Measurements from ENCODE around the gene ETNK1. TPM values are rescaled to one million over a fixed set of nuclear protein-coding genes. Genes with fewer than 3 reads are reported as not detected.
"Not testable (repeated sequence)": the region's sequence is repeated elsewhere in the genome, so short reads cannot be mapped to it uniquely, and the experiment has no call there.

Gene ETNK1
- polyA plus RNA-seq, 4 donors = 39.2 to 77.0 (median 76.4) TPM

DNA sequence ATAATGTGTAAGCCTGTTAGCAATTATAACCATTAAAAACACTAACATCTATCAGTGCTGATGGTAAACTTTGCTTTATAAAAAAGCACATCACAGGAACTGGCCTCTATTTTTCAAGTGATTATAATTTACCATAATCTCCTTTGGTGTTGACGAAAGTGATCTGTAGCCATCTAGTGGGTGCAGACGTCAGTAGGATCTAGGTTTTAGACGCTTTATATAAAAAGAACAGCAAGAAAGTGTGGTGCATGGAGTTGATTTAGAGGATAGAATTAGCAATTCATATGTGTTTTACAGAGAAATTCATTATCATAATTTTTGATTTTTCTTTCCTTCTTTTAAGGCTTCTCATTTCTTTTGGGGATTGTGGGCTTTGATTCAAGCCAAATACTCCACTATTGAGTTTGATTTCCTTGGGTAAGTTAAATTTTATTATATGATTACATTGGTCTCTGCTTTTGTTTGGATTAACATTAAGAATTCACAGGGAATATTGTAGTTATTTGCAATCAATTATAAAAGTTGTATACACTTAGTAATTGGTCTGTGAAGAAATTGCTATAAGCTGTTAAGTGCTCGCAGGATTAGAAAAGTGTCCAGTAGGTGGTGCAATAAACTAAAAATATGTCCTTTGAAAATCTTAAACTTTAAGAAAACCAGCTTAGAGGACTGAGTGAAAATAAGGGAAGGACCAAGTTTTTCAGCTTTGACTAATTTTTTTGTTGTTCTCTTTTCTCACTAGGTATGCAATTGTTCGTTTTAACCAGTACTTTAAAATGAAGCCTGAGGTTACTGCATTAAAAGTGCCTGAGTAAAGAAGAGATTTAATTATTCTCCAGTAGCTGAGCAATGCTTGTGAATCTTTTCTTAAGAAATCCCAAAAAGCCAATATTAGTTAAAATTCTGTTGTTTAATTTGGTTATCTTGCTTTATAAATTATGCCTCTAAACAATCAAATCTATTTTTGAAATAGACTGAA lies 59.5 kb downstream of the ETNK1 start:
- DNase-seq (ENCODE audit: low read depth in 4 of 4, low spot score in 3 of 4) = peak in 1 of 4 donors; percentile 21

DNA sequence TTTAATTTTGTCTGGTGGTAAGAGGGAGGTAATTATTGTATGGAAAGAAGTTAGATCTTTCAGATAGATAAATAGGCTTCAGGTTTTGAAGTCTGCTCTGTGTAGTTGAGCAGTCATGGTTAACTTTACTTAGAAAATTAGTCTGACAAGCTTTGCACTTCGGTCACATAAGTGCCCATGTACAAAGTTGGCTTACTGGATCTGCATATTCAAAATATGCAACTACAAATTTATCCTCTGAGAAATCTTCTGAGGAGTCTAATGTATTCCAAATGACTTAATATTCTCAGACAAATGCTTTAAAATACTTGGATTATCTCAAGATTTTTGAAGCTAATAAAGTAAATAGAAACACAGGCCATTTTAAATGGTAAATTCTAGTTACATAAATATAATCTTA lies 61.2 kb downstream of the ETNK1 start:
- no peak for DNase-seq (ENCODE audit: low read depth in 4 of 4, low spot score in 3 of 4)

DNA sequence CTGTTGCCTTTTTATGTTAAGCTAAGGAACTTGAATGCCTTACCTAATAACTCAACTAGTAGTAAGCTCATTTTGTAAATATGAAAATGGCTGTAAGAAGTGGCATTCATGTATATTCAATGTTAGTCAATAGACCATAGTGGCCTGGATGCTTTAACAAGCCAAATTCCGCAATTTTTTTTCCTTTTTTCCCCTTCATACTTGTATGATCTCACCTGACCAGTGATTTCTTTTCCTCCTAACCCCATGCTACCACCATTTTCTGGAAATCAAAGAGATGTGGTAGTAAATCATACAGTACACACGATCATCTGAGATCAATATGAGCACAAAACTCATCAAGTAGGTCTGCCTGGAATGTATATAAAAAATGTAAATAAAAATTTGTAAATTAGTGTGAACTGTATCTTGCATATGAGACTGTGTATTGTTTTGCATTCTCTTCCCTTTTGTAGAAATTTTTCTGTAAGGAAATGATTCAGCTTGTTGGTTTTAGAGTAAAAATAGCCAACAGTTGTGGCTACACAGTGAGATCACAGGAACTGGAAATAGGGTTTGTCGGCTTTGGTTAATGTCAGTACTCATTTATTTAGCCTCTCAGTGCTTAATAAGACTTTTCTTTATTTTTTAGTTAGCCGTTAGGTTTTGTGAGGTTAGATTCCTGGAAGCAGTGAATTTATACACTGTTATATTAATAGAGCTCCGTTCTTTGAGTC lies 62.5 kb downstream of the ETNK1 start:
- no peak for DNase-seq (ENCODE audit: low read depth in 4 of 4, low spot score in 3 of 4)

DNA sequence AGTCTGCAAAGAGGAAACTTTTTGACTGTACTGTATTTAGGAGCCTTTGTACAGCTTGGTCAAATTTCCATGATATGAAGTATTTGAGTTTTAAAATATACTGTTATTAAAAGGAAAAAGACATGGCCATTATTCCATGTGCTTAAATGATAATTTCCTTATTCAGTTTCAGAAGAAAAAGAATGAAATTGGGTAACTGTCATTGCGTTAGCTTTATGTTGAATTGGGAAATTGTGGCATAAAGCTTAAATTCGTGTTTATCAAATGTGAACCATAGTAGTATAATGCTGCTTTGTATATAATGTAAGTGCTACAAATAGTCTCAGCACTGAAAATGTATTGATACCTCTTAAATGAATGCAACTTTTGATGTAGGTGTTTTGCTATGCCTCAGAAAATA lies 64.9 kb downstream of the ETNK1 start:
- no peak for DNase-seq (ENCODE audit: low read depth in 4 of 4, low spot score in 3 of 4)

DNA sequence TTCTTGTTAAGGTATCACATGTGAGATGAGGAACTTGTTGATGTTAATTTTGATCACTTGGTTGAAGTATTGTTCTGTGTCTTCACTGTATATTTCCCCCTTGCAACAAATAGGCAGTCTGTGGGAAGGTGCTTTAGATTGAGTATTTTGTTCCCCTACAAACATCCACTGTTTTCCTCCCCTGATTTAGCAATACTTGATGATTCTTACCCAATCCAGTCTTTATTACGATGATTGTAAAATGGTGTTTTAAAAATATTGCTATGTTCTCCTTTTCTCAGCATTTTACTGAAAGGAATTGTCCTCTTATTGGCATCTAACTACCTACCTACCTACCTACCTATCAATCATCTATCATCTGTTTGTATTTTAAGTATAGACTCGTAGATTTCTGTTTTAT lies 66.3 kb downstream of the ETNK1 start:
- DNase-seq (ENCODE audit: low read depth in 4 of 4, low spot score in 3 of 4) = no peak

DNA sequence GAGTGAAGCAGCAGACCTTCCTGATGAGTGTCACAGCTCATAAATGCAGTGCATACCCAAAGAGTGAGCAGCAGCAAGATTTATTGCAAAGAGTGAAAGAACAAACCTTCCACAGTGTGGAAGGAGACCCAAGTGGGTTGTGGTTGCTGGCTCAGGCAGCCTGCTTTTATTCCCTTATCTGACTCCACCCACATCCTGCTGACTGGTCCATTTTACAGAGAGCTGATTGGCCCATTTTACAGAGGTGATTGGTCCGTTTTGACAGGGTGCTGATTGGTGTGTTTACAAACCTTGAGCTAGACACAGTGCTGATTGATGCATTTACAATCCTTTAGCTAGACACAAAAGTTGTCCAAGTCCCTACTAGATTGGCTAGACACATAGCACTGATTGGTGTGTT lies 67.5 kb downstream of the ETNK1 start:
- DNase-seq (ENCODE audit: low read depth in 4 of 4, low spot score in 3 of 4) = not testable (repeated sequence)

DNA sequence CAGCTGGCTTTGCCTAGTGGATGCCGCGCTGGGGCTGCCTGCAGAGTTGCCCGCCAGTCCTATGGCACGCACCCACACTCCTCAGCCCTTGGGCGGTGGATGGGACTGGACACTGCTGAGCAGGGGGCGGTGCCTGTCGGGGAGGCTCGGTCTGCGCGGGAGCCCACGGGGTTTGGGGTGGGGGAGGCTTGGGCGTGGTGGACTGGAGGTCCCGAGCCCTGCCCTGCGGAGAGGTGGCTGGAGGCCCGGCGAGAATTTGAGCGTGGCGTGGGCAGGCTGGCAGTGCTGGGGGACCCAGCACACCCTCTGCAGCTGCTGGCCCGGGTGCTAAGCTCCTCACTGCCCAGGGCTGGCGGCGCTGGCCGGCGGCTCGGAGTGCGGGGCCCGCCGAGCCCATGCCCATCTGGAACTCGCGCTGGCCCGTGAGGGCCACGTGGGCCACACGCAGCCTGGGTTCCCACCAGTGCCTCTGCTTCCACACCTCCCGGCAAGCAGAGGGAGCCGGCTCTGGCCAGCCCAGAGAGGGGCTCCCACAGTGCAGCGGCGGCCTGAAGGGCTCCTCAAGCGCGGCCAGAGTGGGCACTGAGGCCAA lies 68.1 kb downstream of the ETNK1 start:
- DNase-seq (ENCODE audit: low read depth in 4 of 4, low spot score in 3 of 4) = no peak

DNA sequence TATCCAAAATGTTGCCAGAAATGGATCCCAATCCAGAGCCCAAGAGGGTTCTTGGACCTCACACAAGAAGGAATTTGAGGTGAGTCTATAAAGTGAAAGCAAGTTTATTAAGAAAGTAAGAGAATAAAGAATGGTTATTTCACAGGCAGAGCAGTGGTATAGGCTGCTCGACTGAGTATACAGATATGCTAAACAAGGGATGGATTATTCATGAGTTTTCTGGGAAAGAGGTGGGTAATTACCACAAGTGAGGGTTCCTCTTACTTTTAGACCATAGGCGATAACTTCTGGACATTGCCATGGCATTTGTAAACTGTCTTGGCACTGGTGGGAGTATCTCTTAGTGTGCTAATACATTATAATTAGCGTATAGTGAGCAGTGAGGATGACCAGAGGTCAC lies 73.6 kb downstream of the ETNK1 start:
- no peak for DNase-seq (ENCODE audit: low read depth in 4 of 4, low spot score in 3 of 4)

DNA sequence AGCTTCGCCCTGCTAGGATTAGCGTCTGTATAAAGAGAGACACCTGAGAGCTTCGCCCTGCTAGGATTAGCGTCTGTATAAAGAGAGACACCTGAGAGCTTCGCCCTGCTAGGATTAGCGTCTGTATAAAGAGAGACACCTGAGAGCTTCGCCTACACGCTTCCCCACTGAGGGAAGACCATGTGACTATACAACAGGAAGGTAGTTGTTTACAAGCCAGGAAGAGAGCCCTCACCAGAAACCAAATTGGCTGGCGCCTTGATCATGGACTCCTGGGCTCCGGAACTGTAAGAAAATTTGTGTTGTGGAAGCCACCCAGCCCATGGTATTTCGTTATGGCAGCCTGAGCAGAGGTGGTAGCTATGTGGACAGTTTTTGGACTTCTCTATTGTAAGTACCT lies 74.7 kb downstream of the ETNK1 start:
- DNase-seq (ENCODE audit: low read depth in 4 of 4, low spot score in 3 of 4) = not testable (repeated sequence)

DNA sequence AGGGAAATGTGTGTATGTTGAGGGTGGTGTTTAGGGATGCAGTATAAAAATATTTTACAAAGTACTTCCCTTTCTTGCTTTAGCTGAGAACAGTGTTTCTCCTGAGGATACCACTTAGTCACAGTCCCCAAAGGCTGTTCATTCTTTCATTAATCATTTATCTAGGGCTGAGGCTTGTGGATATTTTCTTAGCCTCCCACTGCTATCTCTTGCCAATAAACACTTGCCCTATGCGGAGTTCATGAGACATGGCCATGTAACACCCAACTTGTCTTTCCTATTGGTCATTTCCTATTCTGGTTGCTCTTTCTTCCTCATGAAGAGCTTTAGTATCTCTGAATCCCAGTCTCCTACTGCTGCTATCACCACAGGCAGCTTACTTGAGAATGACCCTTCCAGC lies 75.1 kb downstream of the ETNK1 start:
- DNase-seq (ENCODE audit: low read depth in 4 of 4, low spot score in 3 of 4) = no peak

DNA sequence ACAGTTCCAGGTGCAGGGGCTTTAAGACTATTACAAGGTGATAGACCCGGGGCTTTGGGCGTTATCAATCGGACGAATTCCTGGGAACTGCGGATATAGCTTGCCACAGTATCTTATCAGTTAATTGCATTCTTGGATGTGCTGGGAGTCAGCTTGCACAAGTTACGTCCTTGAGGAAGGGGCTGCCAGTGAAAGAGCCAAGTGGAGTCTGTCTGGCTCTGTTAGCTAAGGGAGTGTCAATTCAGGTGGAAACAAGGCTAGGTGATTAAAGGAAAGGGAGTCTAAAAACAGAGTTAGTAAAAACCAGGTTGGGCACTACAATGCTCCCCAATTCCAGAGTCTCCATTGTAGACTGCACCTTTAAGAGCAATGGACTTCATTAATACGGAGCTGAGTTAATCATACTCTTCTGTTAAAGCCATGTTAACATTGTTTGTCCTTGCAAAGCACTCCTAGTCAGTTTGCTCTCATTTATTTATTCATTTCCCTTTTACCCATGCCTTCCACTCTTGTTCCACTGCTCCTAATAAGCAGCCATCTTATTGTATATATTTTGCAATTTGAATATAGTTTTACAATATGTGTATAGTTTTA lies 76.3 kb downstream of the ETNK1 start:
- DNase-seq (ENCODE audit: low read depth in 4 of 4, low spot score in 3 of 4) = not testable (repeated sequence)

DNA sequence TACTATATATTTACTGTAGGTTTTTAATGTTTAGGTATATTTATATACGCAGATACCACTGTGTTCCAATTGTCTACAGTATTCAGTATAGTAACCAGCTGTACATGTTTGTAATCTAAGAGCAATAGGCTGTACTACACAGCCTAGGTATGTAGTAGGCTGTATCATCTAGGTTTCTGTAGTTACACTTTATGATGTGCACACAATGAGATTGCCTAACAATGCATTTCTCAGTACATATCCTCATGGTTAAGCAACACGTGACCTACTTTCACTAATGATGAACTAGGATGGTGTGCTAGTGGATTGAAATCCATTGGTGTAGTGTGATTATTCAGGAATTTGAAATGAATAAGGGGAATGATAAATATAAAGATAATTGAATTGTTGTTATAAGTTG lies 77.7 kb downstream of the ETNK1 start:
- DNase-seq (ENCODE audit: low read depth in 4 of 4, low spot score in 3 of 4) = no peak

DNA sequence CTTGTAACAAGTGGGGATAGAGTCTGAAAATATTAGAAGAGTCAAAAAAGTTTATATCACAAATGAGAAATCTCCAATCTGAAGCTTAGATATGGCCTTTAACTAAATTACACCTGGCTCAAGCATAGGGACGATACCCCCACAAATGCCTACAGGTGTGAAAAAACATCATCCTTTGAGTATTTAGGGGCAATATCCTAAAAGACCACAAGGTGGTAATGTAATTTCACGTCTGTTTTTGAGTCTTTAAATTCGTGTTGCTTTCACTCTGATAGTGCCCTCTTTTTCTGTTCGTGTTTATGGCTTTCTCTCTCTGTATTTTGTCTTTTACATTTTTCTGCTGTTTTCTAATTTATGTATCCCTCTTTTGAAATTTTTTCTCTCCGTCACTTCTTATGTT lies 84.3 kb downstream of the ETNK1 start:
- DNase-seq (ENCODE audit: low read depth in 4 of 4, low spot score in 3 of 4) = no peak

DNA sequence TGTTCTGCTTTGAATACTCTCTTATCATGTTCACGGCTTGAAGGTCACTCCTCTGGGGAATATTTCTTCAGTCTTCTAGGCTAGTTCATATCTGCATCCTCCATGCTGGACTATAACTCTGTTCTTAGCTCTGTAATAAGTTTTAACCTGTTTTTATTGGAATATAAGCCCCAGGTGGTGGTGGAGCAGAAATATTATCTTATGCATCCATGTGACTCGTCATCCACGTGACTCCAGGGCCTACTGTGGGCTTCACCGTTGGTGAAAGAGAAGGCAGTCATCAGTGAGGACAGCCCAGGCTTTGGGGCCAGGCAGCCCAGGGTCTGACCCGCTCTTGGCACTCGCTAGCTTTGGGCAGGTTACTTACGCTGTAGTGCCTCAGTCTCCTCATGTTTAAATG lies 87.1 kb downstream of the ETNK1 start:
- DNase-seq (ENCODE audit: low read depth in 4 of 4, low spot score in 3 of 4) = no peak

DNA sequence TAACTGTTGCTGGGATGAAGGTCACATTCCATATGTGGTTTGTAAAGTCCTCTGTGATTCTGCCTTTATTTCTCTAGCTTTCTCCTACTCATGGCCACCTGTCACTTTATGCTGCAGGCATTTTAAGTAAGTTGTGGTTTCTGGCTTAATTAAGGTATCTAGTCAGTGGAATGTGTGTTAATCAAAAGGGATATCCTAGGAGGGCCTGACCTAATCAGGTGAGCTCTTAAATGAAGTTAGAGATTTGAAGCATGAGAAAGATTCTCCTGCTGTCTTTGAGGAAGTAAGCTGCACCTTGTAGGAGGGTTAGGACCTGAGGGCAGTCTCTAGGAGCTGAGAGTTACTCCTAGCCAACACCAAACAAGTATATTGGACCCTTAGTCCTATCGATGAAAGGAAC lies 90.3 kb downstream of the ETNK1 start:
- no peak for DNase-seq (ENCODE audit: low read depth in 4 of 4, low spot score in 3 of 4)

DNA sequence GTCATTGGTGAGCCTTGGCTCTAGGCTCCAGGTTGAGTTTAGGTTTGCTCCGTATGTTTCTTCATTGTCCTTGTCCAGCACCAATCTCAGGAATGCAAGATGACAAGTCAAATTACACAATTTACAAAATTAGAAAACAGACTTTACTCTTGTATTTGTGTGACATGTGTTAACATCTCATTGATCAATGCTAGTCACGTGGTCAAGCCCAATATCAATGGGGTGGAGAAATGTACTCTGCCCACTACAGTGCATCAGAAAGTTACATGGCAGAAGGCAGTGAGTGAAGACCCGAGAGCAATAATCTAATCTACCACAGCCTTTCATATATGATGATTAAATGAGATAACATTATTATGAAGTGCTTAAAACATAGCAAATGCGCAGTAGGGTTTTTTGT lies 94.8 kb downstream of the ETNK1 start:
- no peak for DNase-seq (ENCODE audit: low read depth in 4 of 4, low spot score in 3 of 4)

DNA sequence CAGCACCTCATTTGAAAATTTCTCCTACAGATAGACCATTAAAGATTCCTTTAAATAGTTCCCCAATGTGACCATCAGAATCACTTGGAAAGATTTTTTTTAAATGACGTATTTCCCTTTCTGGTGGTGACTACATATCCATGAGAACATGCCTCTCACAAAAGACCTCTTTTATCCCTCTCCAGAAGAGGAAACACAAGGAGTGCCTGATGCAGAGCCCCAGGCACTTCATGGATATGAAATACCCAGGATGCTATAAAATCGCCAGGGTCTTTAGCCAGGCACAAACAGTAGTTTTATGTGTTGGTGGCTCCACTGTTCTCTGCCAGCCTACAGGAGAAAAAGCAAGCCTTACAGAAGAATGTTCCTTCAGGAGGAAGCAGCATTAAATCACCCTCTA lies 97.1 kb downstream of the ETNK1 start:
- no peak for DNase-seq (ENCODE audit: low read depth in 4 of 4, low spot score in 3 of 4)

DNA sequence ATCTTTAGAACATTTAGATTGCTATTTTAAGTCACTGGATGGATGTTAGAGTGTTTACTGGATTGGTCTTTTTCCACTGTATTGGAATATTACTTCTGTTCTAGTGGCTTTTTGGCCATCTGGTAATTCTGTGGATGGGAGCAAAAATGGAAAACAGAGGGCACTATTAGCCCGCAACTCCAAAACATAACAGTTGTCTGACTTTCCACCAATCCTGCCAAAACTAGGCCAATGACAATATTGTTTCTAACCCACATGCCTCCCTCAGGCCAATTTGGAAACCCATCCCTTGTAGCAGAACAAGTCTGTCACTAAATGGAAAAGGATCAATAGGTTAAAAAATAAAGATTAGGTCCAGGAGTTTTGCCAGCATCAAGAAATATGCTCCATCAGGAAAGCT lies 97.8 kb downstream of the ETNK1 start:
- DNase-seq (ENCODE audit: low read depth in 4 of 4, low spot score in 3 of 4) = no peak

DNA sequence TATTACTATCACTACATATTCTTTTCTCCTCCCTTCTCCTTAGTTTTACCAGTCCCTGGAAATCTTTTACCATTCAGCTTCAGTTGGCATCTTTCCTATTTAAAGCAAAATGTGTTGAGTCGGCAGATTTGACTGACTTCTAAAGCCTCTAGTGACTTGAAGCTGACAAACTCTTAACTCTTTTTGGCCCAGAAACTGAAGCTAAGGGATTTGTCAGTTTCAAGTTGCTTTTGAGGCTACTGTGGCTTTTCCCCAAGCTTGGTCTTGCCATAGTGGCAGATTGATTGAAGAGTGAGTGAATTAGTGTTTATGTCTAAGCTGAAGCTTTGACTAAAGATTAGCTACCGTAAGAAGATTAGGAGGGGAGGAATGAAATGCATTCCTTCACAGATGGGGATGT lies 104.0 kb downstream of the ETNK1 start:
- no peak for DNase-seq (ENCODE audit: low read depth in 4 of 4, low spot score in 3 of 4)

DNA sequence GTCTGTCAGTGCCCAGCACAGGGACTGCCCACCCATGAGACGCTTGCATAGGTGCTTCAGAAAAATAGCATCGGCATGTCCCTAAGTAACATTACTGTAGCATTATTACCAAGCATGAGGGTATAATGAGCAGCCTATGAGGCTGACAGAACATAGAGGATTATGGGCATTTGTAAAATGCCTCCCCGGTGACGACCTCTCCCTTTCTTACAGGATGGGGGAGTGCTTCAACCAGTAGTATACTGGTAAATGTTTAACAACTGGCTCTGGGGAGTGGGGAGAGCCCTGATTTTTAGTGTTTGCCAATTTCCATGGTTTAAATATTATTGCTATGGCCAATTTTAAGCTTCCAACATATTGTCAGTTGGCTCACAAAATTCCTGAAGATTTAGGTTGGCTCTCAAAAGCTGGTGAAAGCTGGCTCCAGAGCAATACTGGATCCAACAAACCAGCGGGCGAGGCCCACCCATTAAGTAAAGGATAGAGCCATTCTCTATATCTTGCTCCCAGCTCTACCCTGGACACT lies 104.5 kb downstream of the ETNK1 start:
- DNase-seq (ENCODE audit: low read depth in 4 of 4, low spot score in 3 of 4) = no peak

DNA sequence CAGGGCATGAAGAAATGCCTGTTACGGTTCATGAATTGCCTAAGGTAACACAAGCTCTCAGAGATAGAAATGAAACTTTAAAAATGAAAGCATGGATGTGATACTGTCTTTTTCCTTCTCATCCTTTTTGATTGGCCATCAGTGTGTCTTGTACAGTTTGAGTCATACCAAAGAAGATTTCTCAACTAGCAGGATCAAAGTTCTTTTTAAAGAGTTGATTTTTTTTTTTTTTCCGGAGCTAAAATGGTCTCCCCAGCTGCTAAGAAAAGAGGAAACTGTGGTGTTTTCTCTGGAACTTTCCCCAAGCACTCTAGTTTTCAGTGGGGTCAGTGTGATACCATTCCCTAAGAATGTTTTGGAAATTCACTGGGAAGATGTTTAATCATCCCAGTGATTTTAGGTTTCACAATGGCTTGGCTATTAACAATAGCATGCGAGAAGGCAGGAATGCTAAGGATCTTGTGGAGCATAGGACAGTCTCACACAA lies 105.0 kb downstream of the ETNK1 start:
- DNase-seq (ENCODE audit: low read depth in 4 of 4, low spot score in 3 of 4) = no peak
